Esophagus squamous epithelium (tissue), 5 donors: ENCODE measurements around the gene EGFLAM. TPM values are rescaled to one million over a fixed set of nuclear protein-coding genes. Genes with fewer than 3 reads are reported as not detected.

ENCODE experiments used
- DNase-seq: peaks from one replicate; lab custom pipeline; 2025; lab: John Stamatoyannopoulos, UW
- H3K27ac ChIP-seq, 4 donors: fragments of 200-600 bp; sonication (generic); one replicate each; pipeline ENCODE4 v1.5.1; 2016 to 2019; ENCODE audit warnings: mild to moderate bottlenecking in 1 of 4
- H3K27me3 ChIP-seq, 4 donors: fragments of 200-600 bp; sonication (generic); 1 replicate in 3 of 4; 2 replicates in 1 of 4; pipeline versions ENCODE4 v1.5.1 to v1.6.0; 2017 to 2021; ENCODE audit warnings: antibody characterized with exemption in 1 of 4
- H3K36me3 ChIP-seq, 3 donors: fragments of 200-600 bp; sonication (generic); one replicate each; pipeline ENCODE4 v1.5.1; 2016 to 2019
- H3K4me1 ChIP-seq, 3 donors: fragments of 200-600 bp; sonication (generic); one replicate each; pipeline ENCODE4 v1.5.1; 2017 to 2019
- H3K4me3 ChIP-seq, 4 donors: fragments of 200-600 bp; sonication (generic); 1 replicate in 3 of 4; 2 replicates in 1 of 4; pipeline ENCODE4 v1.5.1; 2016 to 2019; ENCODE audit warnings: mild to moderate bottlenecking in 2 of 4, moderate library complexity in 1 of 4
- H3K9me3 ChIP-seq, 3 donors: fragments of 200-600 bp; sonication (generic); one replicate each; pipeline ENCODE4 v1.5.1; 2016 to 2019
- POLR2A ChIP-seq, 4 donors: fragments of 450-650 bp; IDR thresholded peaks; one replicate each; pipeline ENCODE4 v1.6.1; 2017; ENCODE audit warnings: antibody characterized with exemption in 4 of 4, mild to moderate bottlenecking in 4 of 4, moderate library complexity in 3 of 4
- WGBS, 2 donors: methylation state at CpG; one replicate each; pipeline ENCODE4 v1.1.5; 2018; 5-methylcytosine and 5-hydroxymethylcytosine counted together
- intact Hi-C: fragments of 100-400 bp; cut with DNase I; formaldehyde crosslinking; loops from one replicate; pipeline ENCODE4 v1.15.0; 2022
- small RNA-seq, 4 donors: library from RNA; depleted of rRNA; stranded (forward); fragments of <200 nt; gene quantifications; one replicate each; pipeline ENCODE3, GENCODE V24; 2016
- total RNA-seq, 4 donors: library from RNA; depleted of rRNA; stranded (reverse); fragments of >200 nt; gene quantifications; one replicate each; pipeline ENCODE4 v1.1.0, GENCODE V29; 2016
- TF ChIP-seq, protein P1 (sequence below), 6 experiments: fragments of 450-650 bp in 4 of 6; fragments of 200-600 bp in 2 of 6; sonication (generic) in 2 of 6; IDR thresholded peaks; one replicate each; pipeline ENCODE4 v1.5.1; 2016 to 2019; ENCODE audit warnings: antibody characterized with exemption in 6 of 6, mild to moderate bottlenecking in 4 of 6, moderate library complexity in 4 of 6
- donor health status: DM: yes; HTN: yes; CAD: no.

The EGFLAM gene
- total RNA-seq, 4 donors from 2014 or later: 0.38 to 3.3 (median 1.7) TPM

DNA sequence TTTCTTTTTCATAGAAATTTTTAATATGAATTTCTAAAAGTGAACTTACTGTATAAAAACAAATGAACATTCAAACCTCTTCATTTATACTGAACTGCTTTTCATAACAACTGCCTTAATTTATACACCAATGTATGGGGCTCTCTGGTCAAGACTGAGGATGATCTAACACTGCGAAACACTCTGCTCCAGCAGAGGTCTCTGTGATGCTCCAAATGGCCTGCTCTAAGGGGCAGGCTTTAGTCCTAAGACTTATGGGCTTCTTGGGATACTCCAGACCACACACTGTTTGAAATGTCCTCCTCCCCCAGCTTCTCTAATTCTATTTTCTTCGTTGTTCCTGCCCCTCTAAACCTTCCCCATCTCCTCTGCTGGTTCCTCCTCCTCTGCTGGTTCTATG, 239.6 kb downstream of the EGFLAM start:
- H3K27ac ChIP-seq: no peak overlapping the region
- TF ChIP-seq POLR2A (IDR thresholded peaks at IDR 0.05): no peak
- TF ChIP-seq, protein P1, sequence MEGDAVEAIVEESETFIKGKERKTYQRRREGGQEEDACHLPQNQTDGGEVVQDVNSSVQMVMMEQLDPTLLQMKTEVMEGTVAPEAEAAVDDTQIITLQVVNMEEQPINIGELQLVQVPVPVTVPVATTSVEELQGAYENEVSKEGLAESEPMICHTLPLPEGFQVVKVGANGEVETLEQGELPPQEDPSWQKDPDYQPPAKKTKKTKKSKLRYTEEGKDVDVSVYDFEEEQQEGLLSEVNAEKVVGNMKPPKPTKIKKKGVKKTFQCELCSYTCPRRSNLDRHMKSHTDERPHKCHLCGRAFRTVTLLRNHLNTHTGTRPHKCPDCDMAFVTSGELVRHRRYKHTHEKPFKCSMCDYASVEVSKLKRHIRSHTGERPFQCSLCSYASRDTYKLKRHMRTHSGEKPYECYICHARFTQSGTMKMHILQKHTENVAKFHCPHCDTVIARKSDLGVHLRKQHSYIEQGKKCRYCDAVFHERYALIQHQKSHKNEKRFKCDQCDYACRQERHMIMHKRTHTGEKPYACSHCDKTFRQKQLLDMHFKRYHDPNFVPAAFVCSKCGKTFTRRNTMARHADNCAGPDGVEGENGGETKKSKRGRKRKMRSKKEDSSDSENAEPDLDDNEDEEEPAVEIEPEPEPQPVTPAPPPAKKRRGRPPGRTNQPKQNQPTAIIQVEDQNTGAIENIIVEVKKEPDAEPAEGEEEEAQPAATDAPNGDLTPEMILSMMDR (IDR thresholded peaks at IDR 0.05): no peak
- DNase-seq: no peak
- no peaks in the 10 kb centered on the region for H3K4me1 ChIP-seq
- H3K4me3 ChIP-seq: no peak overlapping the region
- H3K36me3 ChIP-seq: peaks cover 0 to 45% (median 0%) of the 10 kb centered on the region in 3 donors
- intact Hi-C loops: no loop called here
- no peaks in the 10 kb centered on the region for H3K9me3 ChIP-seq
- WGBS, 2 donors: 73 to 87% methylated on average over 2 of the region's 2 CpGs
- H3K27me3 ChIP-seq: no peaks in the 10 kb centered on the region

DNA sequence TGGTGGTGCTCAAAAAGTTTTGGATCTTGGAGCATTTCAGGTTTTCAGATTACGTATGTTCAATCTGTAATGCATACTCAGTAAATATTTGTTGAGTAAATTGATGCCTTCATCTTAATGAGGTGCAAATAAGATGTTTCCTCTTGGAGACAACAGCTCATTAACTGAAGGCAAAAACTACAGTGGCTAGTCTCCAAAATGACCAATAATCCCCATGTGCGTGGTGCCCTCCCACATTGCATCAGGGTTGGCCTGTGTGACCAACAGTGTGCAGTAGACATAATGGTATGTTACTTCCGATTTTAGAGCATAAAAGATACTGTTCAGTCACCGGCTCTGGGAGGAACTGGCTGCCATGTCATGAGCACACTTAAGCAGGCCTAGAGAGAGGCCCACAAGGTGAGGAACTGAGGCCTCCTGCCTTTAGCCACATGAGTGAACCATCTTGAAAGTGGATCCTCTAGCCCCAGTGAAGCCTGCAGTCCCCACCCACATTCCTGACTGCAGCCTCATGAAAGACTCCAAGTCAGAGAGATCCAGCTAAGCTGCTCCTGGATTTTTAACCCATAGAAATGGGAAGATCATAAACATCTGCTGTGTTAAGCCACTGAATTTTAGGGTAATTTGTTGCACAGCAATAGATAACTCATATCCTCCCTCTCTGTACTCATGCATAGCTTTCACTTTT, 242.4 kb downstream of the EGFLAM start:
- TF ChIP-seq POLR2A (IDR thresholded peaks at IDR 0.05): no peak
- TF ChIP-seq, protein P1 (IDR thresholded peaks at IDR 0.05): no peak
- WGBS, 2 donors: 89 to 90% methylated on average over 3 to 4 of the region's 4 CpGs
- peaks cover 0 to 33% (median 0%) of the 10 kb centered on the region in 3 donors for H3K36me3 ChIP-seq
- H3K4me3 ChIP-seq: no peak overlapping the region
- intact Hi-C loops: no loop called here
- no peak for DNase-seq
- no peaks in the 10 kb centered on the region for H3K9me3 ChIP-seq
- no peak overlapping the region for H3K27ac ChIP-seq
- no peaks in the 10 kb centered on the region for H3K27me3 ChIP-seq
- H3K4me1 ChIP-seq: no peaks in the 10 kb centered on the region

DNA sequence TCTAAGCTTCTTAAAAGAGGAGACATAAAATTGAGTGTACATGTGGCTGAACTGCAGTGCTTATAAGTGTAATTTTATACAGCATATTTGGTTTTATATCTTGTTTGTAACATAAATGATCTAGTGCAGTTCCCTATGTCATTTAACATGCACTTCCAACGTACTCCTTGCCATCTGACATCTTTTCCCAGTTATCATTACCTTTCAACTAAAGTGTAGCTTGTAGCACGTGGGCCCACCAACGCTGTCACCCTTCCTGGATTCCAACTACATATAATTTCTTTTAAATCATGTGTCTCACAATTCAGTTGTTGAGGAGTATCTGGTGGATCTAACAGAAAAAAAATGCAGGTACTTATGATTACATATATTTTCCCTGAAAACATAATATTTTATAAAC, 247.9 kb downstream of the EGFLAM start:
- no peaks in the 10 kb centered on the region for H3K4me1 ChIP-seq
- no peak overlapping the region for H3K4me3 ChIP-seq
- 80 to 88% methylated on average over 3 of the region's 3 CpGs for WGBS, 2 donors
- intact Hi-C loops: no loop called here
- peaks cover 0 to 15% (median 0%) of the 10 kb centered on the region in 3 donors for H3K36me3 ChIP-seq
- no peaks in the 10 kb centered on the region for H3K27me3 ChIP-seq
- DNase-seq: no peak
- TF ChIP-seq POLR2A (IDR thresholded peaks at IDR 0.05): no peak
- TF ChIP-seq, protein P1 (IDR thresholded peaks at IDR 0.05): no peak
- no peaks in the 10 kb centered on the region for H3K9me3 ChIP-seq
- no peak overlapping the region for H3K27ac ChIP-seq

DNA sequence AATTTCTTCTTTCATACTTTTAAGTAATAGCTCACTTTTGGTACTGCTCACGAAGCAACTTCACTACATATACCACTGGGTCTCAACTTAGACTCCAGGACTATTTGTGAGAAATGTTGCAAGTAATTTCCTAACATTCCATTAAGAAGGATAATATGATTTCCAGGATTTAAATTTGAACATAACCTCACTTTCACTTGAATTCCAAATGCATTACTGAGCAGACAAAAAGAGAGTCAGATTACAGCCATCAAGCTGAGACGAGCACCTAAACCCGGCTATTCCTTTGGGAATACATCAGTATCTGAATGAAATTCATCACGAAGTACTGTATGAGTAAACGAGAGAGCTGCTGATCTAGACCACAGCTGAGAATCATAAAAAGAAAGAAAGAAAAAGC, 250.8 kb downstream of the EGFLAM start:
- Histone ChIP-seq H3K4me1 (no peaks in the 10 kb centered on the region), H3K27ac (no peak overlapping the region), H3K36me3 (peaks cover 0 to 15% (median 0%) of the 10 kb centered on the region in 3 donors), H3K4me3 (no peak overlapping the region), H3K27me3 (no peaks in the 10 kb centered on the region), H3K9me3 (no peaks in the 10 kb centered on the region)
- WGBS, 2 donors: 61 to 64% methylated on average over 5 of the region's 5 CpGs
- no peak for DNase-seq
- TF ChIP-seq POLR2A (IDR thresholded peaks at IDR 0.05): no peak
- TF ChIP-seq, protein P1 (IDR thresholded peaks at IDR 0.05): no peak
- intact Hi-C loops: no loop called here

Small RNA genes within 50 kb of the gene (small RNA-seq; reads per million reads assigned to genes)
- 0 to 0.21 (median 0.09) reads per million in 4 donors for gene AC091839.1
